Cardiac muscle cell (in vitro differentiated cells and primary cell): ENCODE results near the gene ARMCX4. TPM values are rescaled to one million over a fixed set of nuclear protein-coding genes. Genes with fewer than 3 reads are reported as not detected.
"Not testable (repeated sequence)": the region's sequence is repeated elsewhere in the genome, so short reads cannot be mapped to it uniquely, and the experiment has no call there.

ENCODE experiments used
- DNase-seq, 2 donors: peaks; one replicate each; pipeline versions ENCODE4 v3.0.0 to v3.0.0-alpha.2; 2010 to 2017; ENCODE audit warnings: low read depth in 1 of 2, low spot score in 1 of 2
- H3K27ac ChIP-seq: fragments of 200-600 bp; sonication (generic); 2 replicates; pipeline ENCODE4 v1.5.1; 2016
- H3K27me3 ChIP-seq: fragments of 200-600 bp; sonication (generic); 2 replicates; pipeline ENCODE4 v1.6.0; 2016; ENCODE audit warnings: control low read depth
- H3K36me3 ChIP-seq: fragments of 200-600 bp; sonication (generic); 2 replicates; pipeline ENCODE4 v1.5.1; 2016; ENCODE audit warnings: control low read depth
- H3K4me1 ChIP-seq: fragments of 200-600 bp; sonication (generic); 2 replicates; pipeline ENCODE4 v1.8.1; 2017; ENCODE audit warnings: low read depth, mild to moderate bottlenecking, mixed run types
- H3K4me3 ChIP-seq: fragments of 200-600 bp; sonication (generic); 2 replicates; pipeline ENCODE4 v1.5.1; 2016; ENCODE audit warnings: mild to moderate bottlenecking
- H3K9me3 ChIP-seq: fragments of 200-600 bp; sonication (generic); 2 replicates; pipeline ENCODE4 v1.5.1; 2017; ENCODE audit warnings: low read depth, mild to moderate bottlenecking, control low read depth
- polyA plus RNA-seq: library from polyadenylated mRNA; unstranded; fragments of >200 nt; fragmentation: Nextera tagmentation; extraction: Ambion mirVana; gene quantifications from 2 replicates; pipeline ENCODE4 v1.2.1, GENCODE V29; 2016
- total RNA-seq: library from RNA; depleted of rRNA; stranded (reverse); fragments of >200 nt; gene quantifications from 2 replicates; pipeline ENCODE4 v1.2.3, GENCODE V29; 2016
- TF ChIP-seq, protein P1 (sequence below): IDR thresholded peaks from 2 replicates; pipeline ENCODE4 v1.5.1; 2012; ENCODE audit warnings: low read depth, mild to moderate bottlenecking, low read length

Gene ARMCX4
- total and polyA plus RNA-seq, 2 experiments from 2014 or later, result 11.2 to 16.7 TPM

DNA sequence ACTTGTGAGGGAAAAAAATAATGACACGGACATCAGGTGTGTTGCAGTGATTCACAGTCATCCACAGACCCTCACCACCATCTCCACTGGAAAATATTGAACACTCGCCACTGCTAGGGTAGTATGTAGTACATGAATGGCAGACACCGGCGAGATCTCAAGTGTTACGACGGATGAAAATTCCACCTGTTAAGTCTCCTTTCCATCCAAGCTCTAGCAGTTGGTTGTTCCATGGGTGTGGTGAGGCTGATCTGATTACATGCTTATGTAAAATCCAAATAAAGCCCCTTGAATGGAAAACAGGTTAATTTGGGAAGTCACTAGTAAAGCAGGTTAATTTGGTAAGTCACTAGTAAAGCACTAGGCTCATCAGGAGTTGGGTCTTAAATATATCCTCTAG is 1.1 kb upstream of the ARMCX4 start:
- TF ChIP-seq, protein P1, sequence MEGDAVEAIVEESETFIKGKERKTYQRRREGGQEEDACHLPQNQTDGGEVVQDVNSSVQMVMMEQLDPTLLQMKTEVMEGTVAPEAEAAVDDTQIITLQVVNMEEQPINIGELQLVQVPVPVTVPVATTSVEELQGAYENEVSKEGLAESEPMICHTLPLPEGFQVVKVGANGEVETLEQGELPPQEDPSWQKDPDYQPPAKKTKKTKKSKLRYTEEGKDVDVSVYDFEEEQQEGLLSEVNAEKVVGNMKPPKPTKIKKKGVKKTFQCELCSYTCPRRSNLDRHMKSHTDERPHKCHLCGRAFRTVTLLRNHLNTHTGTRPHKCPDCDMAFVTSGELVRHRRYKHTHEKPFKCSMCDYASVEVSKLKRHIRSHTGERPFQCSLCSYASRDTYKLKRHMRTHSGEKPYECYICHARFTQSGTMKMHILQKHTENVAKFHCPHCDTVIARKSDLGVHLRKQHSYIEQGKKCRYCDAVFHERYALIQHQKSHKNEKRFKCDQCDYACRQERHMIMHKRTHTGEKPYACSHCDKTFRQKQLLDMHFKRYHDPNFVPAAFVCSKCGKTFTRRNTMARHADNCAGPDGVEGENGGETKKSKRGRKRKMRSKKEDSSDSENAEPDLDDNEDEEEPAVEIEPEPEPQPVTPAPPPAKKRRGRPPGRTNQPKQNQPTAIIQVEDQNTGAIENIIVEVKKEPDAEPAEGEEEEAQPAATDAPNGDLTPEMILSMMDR, result no peak
- Histone ChIP-seq H3K27me3 (no peaks in the 10 kb centered on the region), H3K36me3 (no peaks in the 10 kb centered on the region), H3K27ac (peak overlapping the region; percentile 67), H3K4me3 (no peak overlapping the region), H3K4me1 (peaks cover 10% of the 10 kb centered on the region), H3K9me3 (no peaks in the 10 kb centered on the region)
- DNase-seq, result no peak

DNA sequence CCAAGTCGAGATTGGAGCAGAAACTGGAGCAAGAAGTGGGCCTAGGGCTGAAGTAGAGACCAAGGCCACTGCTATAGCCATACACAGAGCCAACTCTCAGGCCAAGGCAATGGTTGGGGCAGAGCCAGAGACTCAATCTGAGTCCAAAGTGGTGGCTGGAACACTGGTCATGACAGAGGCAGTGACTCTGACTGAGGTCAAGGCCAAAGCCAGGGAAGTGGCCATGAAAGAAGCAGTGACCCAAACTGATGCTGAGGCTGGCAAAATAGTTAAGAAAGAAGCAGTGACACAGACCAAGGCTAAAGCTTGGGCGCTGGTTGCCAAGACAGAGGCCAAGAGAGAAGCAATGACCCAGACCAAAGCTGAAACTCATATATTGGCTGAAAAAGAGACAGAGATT is 3.5 kb downstream of the ARMCX4 start:
- Histone ChIP-seq H3K27me3 (no peaks in the 10 kb centered on the region), H3K27ac (no peak overlapping the region), H3K9me3 (no peaks in the 10 kb centered on the region), H3K36me3 (no peaks in the 10 kb centered on the region), H3K4me1 (peaks cover 4% of the 10 kb centered on the region), H3K4me3 (no peak overlapping the region)
- no peak for DNase-seq
- TF ChIP-seq, protein P1, result no peak

DNA sequence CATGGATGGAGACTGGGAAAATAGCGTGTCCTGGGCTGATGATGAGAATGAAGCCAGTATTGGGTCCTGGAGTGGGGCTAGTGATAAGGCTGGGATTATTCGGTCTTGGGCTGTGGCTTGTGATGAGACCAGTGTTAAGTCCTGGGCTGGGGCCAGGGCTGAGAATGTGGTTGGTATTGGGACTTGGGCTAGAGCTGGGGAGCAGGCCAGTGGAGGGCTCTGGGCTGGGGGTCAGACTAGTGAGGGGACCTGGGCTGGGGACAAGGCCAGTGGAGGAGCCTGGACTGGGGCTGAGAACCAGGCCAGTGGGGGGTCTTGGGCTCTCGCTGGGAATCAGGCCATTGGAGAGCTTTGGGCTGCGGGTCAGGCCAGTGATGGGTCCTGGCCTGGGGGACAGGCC is 6.7 kb downstream of the ARMCX4 start:
- no peak for DNase-seq
- Histone ChIP-seq H3K27me3 (no peaks in the 10 kb centered on the region), H3K4me3 (no peak overlapping the region), H3K36me3 (no peaks in the 10 kb centered on the region), H3K9me3 (no peaks in the 10 kb centered on the region), H3K27ac (no peak overlapping the region), H3K4me1 (no peaks in the 10 kb centered on the region)
- TF ChIP-seq, protein P1, result no peak

- H3K27me3 ChIP-seq, result no peaks in the 10 kb centered on the region
- no peak for DNase-seq
- H3K9me3 ChIP-seq, result no peaks in the 10 kb centered on the region
- H3K36me3 ChIP-seq, result no peaks in the 10 kb centered on the region
- TF ChIP-seq, protein P1, result no peak
- H3K27ac ChIP-seq, result no peak overlapping the region
- H3K4me3 ChIP-seq, result no peak overlapping the region
- no peaks in the 10 kb centered on the region for H3K4me1 ChIP-seq
Measured at GRCh38 chrX:101493225-101493624, 8.0 kb downstream of the ARMCX4 start.

DNA sequence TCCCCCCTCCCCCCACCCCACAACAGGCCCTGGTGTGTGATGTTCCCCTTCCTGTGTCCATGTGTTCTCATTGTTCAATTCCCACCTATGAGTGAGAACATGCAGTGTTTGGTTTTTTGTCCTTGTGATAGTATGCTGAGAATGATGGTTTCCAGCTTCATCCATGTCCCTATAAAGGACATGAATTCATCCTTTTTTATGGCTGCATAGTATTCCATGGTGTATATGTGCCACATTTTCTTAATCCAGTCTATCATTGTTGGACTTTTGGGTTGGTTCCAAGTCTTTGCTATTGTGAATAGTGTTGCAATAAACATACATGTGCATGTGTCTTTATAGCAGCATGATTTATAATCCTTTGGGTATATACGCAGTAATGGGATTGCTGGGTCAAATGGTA is 17.7 kb downstream of the ARMCX4 start:
- not testable (repeated sequence) for H3K4me1 ChIP-seq, H3K27me3 ChIP-seq, H3K36me3 ChIP-seq, H3K4me3 ChIP-seq, H3K27ac ChIP-seq, DNase-seq, H3K9me3 ChIP-seq

GRCh38 chrX:101507372-101507771 is 22.1 kb downstream of the ARMCX4 start:
- no peak overlapping the region for H3K4me3 ChIP-seq
- peaks cover 4% of the 10 kb centered on the region for H3K36me3 ChIP-seq
- H3K9me3 ChIP-seq, result peaks cover 3% of the 10 kb centered on the region
- no peak for DNase-seq
- H3K27ac ChIP-seq, result no peak overlapping the region
- H3K27me3 ChIP-seq, result no peaks in the 10 kb centered on the region
- H3K4me1 ChIP-seq, result no peaks in the 10 kb centered on the region
- TF ChIP-seq, protein P1, result no peak
